ENCODE data around the gene MRPS14. TPM values are rescaled to one million over a fixed set of nuclear protein-coding genes. Genes with fewer than 3 reads are reported as not detected.

Gene MRPS14
- total RNA-seq, 4 donors from 2014 or later = 6.4 to 50.3 (median 35.3) TPM

- peaks cover 4 to 15% of the 10 kb centered on the region in 2 donors for H3K4me1 ChIP-seq
- peak overlapping the region; percentile 71 to 84 for H3K27ac ChIP-seq
- intact Hi-C loops (cut with DNase I; ENCODE audit: low total_unique reads) = no loop called here
- H3K36me3 ChIP-seq = no peaks in the 10 kb centered on the region
- TF ChIP-seq CTCF (IDR thresholded peaks at IDR 0.05) (no peak), POLR2A (IDR thresholded peaks at IDR 0.05) (no peak)
- H3K9me3 ChIP-seq = no peaks in the 10 kb centered on the region
- H3K27me3 ChIP-seq = no peaks in the 10 kb centered on the region
- DNase-seq = no peak
- no peak overlapping the region for H3K4me3 ChIP-seq
Measured at GRCh38 chr1:174965362-174966007, 57.7 kb downstream of the MRPS14 start.

GRCh38 chr1:174964972-174965361 is 58.3 kb downstream of the MRPS14 start:
- intact Hi-C loops (cut with DNase I; ENCODE audit: low total_unique reads) = no loop called here
- TF ChIP-seq POLR2A (IDR thresholded peaks at IDR 0.05) = no peak
- Histone ChIP-seq H3K27me3 (no peaks in the 10 kb centered on the region), H3K4me1 (peaks cover 4 to 15% of the 10 kb centered on the region in 2 donors), H3K36me3 (no peaks in the 10 kb centered on the region), H3K9me3 (no peaks in the 10 kb centered on the region), H3K27ac (peak overlapping the region; percentile 71 to 84), H3K4me3 (peak overlapping the region in 1 of 2 donors; percentile 14)
- no peak for DNase-seq

- H3K27ac ChIP-seq = peak overlapping the region; percentile 71 to 84
- H3K4me3 ChIP-seq = peak overlapping the region in 1 of 2 donors; percentile 14
- H3K4me1 ChIP-seq = peaks cover 4 to 15% of the 10 kb centered on the region in 2 donors
- no peaks in the 10 kb centered on the region for H3K36me3 ChIP-seq
- intact Hi-C loops (cut with DNase I; ENCODE audit: low total_unique reads) = no loop called here
- no peaks in the 10 kb centered on the region for H3K27me3 ChIP-seq
- DNase-seq = no peak
- TF ChIP-seq CTCF (IDR thresholded peaks at IDR 0.05) (no peak), POLR2A (IDR thresholded peaks at IDR 0.05) (no peak)
- no peaks in the 10 kb centered on the region for H3K9me3 ChIP-seq
Measured at GRCh38 chr1:174964261-174964971, 58.8 kb downstream of the MRPS14 start.

GRCh38 chr1:174963529-174964125 is 59.6 kb downstream of the MRPS14 start:
- Histone ChIP-seq H3K27ac (peak overlapping the region; percentile 71 to 84), H3K36me3 (no peaks in the 10 kb centered on the region), H3K4me1 (peaks cover 4 to 14% of the 10 kb centered on the region in 2 donors), H3K4me3 (peak overlapping the region in 1 of 2 donors; percentile 14), H3K9me3 (no peaks in the 10 kb centered on the region), H3K27me3 (no peaks in the 10 kb centered on the region)
- no peak for DNase-seq
- TF ChIP-seq CTCF (IDR thresholded peaks at IDR 0.05) (no peak), POLR2A (IDR thresholded peaks at IDR 0.05) (no peak)
- intact Hi-C loops (cut with DNase I; ENCODE audit: low total_unique reads) = no loop called here

Small RNAs within 50 kb of the gene (small RNA-seq; reads per million reads assigned to genes)
- gene RF00019 = not detected
- not detected for gene RNU6-307P

Other genes starting within 250 kb of the MRPS14 start
- gene CACYBP, start 23.5 kb downstream of the MRPS14 start, total RNA-seq = 100 to 1,000 TPM in 1 of 4 donors, 10 to 100 TPM in 3; 65.9 to 104 (median 83.4) TPM
- gene TNN, start 44.4 kb upstream of the MRPS14 start, total RNA-seq = 1 to 10 TPM in 1 of 4 donors, not detected in 3; 5.9 TPM
- 10 to 100 TPM; 12.3 to 22.1 (median 16.3) TPM for gene KIAA0040, start 169.4 kb upstream of the MRPS14 start, total RNA-seq